ENCODE measurements around the gene TXNRD2.
"Not testable (repeated sequence)": the region's sequence is repeated elsewhere in the genome, so short reads cannot be mapped to it uniquely, and the experiment has no call there.

TXNRD2 gene

GRCh38 chr22:19841641-19842392, 99.8 kb downstream of the TXNRD2 start:
- no peak for DNase-seq

DNA sequence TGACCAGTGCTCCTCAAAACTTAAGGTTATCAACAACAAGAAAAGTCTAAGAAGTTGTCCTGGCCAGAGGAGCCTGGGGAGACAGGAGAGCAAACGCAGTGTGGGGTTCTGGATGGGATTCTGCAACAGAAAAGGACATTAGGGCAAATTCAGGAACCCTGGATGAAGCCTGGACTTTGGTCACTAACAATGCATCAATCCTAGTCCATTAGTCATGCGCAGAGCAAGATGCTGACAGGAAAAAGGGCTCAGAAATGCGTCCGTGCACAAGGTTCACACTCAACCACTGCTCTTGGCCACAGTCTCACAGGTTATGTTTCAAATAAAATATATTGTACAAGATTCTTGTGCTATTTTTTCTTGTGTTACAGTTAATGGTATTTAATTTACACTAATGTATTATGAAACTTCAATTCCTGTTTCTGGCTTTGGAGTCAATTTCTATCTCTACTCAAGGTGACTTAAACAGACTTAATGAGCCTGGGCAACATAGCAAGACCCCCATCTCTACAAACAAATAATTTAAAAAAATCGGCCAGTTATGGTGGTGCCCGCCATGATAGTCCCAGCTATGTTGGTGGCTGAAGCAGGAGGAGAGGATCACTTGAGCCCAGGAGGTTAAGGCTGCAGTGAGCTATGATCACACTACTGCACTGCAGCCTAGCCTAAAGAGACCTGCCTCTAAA, 100.5 kb downstream of the TXNRD2 start:
- no peak for DNase-seq

- DNase-seq: no peak
Observed at GRCh38 chr22:19840059-19840458, 101.6 kb downstream of the TXNRD2 start.

GRCh38 chr22:19837915-19838314, 103.7 kb downstream of the TXNRD2 start:
- no peak for DNase-seq

DNA sequence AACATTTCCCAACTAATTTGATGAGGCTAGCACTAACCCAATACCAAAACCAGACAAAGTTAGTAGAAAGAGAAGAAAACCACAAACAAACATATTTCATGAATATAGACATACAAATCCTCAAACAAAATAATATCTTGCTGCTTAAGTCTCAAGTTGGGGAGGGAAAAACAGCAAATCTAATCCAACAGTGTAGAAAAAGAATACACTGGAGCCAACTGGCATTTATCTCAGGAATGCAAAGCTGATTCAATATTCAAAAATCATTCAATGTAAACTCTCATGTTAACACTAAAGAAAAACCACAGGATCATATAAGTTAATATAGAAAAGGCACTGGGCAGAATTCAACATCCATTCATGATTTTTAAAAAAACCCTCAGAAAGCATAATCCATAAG, 105.1 kb downstream of the TXNRD2 start:
- DNase-seq: no peak

GRCh38 chr22:19834599-19834998, 107.0 kb downstream of the TXNRD2 start:
- no peak for DNase-seq

DNA sequence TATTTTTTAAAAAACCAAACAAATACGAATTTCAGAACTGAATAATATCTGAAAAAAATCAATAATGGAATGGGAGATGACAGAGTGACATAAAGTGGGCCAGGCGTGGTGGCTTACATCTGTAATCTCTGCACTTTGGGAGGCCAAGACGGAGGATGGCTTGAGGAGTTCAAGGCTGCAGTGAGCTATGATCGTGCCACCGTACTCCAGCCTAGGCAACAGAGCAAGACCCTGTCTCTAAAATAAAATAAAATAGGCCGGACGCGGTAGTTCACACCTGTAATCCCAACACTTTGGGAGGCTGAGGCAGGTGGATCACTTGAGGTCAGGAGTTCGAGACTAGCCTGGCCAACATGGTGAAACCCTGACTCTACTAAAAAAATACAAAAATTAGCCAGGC, 108.3 kb downstream of the TXNRD2 start:
- not testable (repeated sequence) for DNase-seq

DNA sequence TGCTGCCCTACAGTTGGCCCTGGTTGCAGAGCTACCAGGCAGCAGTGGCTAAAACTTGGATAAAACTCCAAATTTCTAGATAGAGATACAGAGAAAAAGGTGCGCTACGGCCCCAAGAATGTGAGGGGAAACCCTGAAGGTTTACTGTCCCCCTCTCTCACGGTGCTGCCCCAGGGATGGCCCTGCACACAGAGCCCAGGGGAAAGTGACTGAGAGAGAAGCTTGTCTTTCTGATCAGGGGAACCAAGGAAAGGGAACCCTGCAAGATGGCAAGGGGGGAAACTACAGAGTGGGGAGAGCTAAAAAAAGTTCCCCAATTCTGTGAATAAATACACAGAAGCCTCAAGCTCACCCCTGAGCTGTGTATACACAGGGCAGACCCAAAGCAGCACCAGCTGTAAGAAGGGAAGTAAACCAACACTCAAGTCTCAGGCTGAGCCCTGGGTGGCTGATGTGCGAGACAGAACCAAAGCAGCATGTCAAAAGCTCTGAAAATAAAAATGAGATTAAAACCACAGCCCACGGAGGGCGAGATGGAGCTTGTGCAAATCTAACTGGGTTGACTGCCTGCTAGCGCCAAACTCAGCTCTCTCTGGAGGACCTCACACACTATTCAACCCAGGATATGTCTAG, 109.0 kb downstream of the TXNRD2 start:
- DNase-seq: no peak

DNA sequence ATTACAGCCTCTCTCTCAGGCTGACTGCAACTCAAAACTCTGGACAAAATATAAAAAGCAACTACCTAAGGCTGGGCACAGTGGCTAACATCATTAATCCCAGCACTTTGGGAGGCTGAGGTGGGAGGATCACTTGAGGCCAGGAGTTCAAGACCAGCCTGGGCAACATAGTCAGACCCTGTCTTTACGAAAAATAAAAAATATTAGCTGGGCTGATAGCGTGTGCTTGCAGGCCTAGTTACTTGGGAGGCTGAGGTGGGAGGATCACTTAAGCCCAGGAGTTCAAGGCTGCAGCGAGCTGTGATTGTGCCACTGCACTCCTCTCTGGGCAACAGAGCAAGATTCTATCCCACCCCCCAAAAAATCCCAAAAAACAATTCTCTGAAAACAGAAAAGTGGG, 109.6 kb downstream of the TXNRD2 start:
- DNase-seq: not testable (repeated sequence)

- DNase-seq: no peak
Observed at GRCh38 chr22:19831016-19831415, 110.6 kb downstream of the TXNRD2 start.

- no peak for DNase-seq
Observed at GRCh38 chr22:19828035-19828401, 113.6 kb downstream of the TXNRD2 start.

- DNase-seq: no peak
Observed at GRCh38 chr22:19827341-19828034, 114.1 kb downstream of the TXNRD2 start.

DNA sequence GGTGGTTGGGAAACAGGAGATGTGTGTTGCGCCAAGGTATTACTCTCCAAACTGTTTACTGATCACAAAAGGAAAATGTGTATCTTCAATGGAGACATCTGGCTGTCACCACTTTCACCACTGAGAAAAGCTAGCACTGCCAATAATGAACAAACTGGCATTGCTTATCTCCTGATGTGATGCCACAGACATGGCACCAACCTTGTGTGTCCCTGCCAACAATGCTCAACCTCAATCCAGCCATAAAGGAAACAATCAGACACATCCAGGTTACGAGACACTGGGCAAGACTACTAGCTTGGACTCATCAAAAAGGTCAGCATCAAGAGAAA, 115.0 kb downstream of the TXNRD2 start:
- no peak for DNase-seq

DNA sequence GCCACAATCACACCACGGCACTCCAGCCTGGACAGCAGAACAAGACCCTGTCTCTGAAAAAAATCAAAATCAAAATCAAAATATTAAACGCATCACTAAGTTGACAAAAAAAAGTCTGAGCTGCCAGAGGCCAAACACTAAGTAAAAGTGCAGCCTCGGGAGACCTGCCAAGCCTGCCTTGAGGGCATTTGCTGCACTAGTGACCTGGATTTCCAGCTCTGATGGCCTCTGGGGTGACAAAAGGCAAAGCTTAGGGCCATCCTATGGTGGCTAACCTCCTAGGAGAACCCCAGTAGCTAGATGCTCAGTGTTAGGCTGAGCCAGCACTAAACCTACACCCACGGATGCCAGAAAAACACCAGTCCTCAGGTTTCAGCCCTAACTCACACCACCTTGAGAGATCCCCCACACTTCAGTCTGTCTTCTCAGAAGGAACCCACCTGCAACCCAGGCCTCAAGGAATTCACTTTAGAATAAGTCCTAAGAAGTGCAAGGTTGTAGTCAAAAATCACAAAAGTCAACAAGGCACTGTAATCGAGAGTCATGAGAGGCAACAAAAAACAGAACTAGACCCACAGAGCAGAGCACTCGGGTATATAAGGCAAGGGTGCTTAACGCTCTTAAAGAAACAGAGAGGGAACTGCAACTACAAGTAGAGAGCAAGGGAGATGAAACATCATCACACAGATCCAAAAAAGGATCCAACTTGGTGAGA, 115.6 kb downstream of the TXNRD2 start:
- no peak for DNase-seq
